GM13976 (cell line): Measurements from ENCODE around the gene HDAC9.

Experiments used
- DNase-seq: peaks from one replicate; pipeline ENCODE4 v3.0.0; 2012; ENCODE audit warnings: low spot score
- in situ Hi-C: fragments of 300-500 bp; cut with MboI; formaldehyde crosslinking; loops from one replicate; pipeline ENCODE4 v1.12.0; 2022; ENCODE audit warnings: low sequenced_read_pairs, mixed read lengths, inconsistent platforms; ENCODE audit not compliant: unreplicated experiment
- TF ChIP-seq, protein P1 (sequence below): IDR thresholded peaks from 2 replicates; pipeline ENCODE4 v1.5.1; 2012; ENCODE audit warnings: borderline replicate concordance, mild to moderate bottlenecking; ENCODE audit not compliant: insufficient read depth; ENCODE audit errors: extremely low read depth, missing control alignments, control extremely low read depth

HDAC9 gene

DNA sequence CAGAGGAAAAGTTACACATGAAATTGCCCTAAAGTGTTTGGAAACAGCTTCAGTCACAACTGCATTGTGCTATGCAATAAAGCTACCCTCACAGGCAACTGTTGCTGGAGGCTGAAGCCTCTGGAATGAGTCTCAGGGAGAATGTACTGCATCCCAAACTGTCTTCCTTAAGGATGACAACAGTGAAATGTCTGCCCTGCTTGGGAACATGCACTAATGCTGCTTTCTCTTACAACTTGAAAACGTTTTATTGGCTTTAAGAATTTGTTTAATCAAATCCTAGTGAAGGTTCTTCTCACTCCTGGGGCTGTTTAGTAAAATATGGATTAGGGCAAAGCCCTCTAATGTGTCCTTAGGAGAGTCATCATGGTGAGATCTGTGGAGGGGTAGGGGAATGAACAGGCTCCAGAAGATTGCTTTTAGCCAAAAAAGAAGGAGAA, 406.5 kb downstream of the HDAC9 start:
- in situ Hi-C loops = no loop called here
- no peak for DNase-seq
- TF ChIP-seq, protein P1, sequence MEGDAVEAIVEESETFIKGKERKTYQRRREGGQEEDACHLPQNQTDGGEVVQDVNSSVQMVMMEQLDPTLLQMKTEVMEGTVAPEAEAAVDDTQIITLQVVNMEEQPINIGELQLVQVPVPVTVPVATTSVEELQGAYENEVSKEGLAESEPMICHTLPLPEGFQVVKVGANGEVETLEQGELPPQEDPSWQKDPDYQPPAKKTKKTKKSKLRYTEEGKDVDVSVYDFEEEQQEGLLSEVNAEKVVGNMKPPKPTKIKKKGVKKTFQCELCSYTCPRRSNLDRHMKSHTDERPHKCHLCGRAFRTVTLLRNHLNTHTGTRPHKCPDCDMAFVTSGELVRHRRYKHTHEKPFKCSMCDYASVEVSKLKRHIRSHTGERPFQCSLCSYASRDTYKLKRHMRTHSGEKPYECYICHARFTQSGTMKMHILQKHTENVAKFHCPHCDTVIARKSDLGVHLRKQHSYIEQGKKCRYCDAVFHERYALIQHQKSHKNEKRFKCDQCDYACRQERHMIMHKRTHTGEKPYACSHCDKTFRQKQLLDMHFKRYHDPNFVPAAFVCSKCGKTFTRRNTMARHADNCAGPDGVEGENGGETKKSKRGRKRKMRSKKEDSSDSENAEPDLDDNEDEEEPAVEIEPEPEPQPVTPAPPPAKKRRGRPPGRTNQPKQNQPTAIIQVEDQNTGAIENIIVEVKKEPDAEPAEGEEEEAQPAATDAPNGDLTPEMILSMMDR = no peak

DNA sequence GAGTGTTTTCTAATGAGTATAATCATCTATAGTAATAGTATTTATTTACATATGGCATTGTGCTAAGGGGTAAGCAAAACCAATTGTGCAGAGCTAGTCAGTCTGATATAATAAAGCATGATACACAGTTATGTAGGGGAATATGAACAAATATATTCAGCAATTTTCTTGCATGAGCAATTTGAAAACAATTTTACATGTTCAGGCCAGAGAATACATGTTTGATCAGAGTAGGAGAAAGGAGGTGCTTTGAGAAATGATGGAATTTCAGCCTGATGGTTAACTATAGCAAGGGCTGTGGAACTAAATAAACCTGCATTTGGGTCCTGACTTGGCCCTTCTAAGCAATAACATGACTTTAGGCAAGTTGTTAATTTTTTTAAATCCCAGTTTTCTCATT, 407.3 kb downstream of the HDAC9 start:
- DNase-seq = no peak
- in situ Hi-C loops = no loop called here

DNA sequence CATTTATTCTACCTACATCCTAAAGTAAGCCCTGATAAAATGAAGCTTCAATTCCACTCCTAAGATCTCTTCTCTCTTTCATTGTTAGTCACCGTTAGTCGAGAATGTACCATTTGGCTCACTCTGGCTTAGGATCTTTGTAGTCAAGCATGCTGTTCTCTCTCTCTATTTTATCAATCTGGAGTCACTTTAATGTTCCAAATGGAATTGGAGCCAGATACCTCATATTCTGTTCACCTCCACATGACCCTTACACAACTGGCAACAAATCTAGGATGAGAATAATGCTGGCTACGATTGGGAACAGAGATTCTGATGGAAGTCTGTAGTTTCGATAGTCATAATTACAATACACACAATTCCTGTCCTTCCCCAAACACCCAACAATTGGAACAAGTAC, 408.1 kb downstream of the HDAC9 start:
- TF ChIP-seq, protein P1 = no peak
- in situ Hi-C loops = no loop called here
- DNase-seq = no peak

More for the DNA sequence above, 407.3 kb downstream of the HDAC9 start:
- TF ChIP-seq, protein P1 = no peak

DNA sequence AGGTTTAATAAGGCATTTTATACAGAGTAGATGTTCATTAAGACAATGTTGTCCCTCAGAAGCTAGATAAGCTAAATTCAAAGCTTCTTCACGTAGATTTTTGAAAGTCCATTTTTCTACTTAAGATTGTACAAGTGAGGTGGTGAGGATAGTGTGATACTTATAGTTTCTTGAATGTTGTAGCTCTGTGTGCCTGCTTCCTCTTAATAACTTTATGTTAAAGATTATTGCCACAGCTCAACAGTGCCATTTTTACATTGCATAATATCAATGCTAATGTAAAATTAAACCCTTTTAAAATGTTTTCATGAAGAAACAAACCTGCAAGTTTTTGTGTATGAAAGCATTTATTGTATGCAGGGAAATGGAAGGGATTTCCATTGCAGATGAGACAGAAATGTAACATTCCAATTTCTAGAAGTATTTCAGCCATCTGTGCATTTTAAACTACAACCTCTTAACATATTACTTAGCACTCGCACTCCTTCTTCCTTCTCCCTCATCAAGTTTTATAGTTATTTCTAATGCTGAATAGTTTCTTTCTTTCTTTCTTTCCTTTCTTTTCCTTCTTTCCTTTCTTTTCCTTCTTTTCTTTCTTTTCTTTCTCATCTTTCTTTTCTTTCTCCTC, 409.9 kb downstream of the HDAC9 start:
- DNase-seq = no peak
- TF ChIP-seq, protein P1 = no peak
- in situ Hi-C loops = no loop called here

DNA sequence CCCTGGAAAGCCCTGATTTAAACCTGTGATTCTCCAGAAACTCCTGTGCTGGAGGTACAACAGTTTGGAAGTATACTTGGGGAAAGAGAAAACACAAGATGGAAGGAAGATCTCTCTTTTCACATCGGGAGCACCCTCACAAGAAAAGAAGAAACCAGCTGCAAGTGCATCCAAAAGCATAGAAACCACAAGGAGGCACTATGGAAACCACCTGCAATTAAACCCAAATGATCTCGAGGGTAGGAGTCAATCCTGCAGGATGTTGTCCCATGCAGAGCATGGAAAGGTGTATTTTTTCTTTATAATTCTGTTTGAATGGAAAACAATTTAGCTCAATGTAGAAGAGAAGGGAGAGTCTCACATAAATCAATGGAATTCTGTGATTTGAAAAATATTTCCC, 411.4 kb downstream of the HDAC9 start:
- in situ Hi-C loops = no loop called here
- DNase-seq = no peak
- TF ChIP-seq, protein P1 = no peak

DNA sequence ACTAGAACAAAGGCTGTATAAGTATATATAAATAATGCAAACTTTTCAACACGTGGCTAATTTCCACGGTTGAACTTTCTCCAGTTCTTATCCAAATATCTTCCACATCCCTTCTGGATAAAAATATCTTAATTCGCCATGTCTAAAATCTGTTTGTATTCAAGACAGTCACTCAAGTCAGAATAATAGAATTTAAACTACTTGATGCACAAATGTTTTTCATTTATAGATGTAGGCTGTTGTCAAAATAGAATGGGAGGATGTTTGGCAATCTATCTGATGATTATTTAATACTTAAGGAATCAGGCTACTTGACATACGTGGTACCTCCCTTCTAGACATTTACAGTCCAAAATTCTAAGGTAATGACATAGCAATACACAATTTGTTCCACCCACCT, 417.6 kb downstream of the HDAC9 start:
- DNase-seq = no peak
- TF ChIP-seq, protein P1 = no peak
- in situ Hi-C loops = no loop called here
